ENCODE results near the gene CYP2A7.
"Not testable (repeated sequence)": the region's sequence is repeated elsewhere in the genome, so short reads cannot be mapped to it uniquely, and the experiment has no call there.

DNA sequence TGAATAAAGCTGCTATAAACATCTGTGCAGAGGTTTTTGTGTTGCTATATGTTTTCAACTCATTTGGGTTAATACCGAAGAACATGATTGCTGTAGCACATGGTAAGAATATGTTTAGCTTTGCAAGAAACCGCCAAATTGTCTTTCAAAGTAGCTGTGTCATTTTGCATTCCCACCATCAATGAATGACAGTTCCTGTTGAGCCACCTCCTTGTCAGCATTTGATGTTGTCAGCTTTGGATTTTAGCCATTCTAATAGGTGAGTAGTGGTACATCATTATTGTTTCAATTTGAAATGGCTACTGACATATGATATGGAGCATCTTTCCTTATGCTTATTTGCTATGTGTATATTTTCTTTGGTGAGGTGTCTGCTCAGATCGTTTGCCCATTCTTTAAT, 40.0 kb downstream of the CYP2A7 start:
- TF ChIP-seq, protein P1, sequence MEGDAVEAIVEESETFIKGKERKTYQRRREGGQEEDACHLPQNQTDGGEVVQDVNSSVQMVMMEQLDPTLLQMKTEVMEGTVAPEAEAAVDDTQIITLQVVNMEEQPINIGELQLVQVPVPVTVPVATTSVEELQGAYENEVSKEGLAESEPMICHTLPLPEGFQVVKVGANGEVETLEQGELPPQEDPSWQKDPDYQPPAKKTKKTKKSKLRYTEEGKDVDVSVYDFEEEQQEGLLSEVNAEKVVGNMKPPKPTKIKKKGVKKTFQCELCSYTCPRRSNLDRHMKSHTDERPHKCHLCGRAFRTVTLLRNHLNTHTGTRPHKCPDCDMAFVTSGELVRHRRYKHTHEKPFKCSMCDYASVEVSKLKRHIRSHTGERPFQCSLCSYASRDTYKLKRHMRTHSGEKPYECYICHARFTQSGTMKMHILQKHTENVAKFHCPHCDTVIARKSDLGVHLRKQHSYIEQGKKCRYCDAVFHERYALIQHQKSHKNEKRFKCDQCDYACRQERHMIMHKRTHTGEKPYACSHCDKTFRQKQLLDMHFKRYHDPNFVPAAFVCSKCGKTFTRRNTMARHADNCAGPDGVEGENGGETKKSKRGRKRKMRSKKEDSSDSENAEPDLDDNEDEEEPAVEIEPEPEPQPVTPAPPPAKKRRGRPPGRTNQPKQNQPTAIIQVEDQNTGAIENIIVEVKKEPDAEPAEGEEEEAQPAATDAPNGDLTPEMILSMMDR (IDR thresholded peaks at IDR 0.05), result not testable (repeated sequence)
- not testable (repeated sequence) for TF ChIP-seq POLR2A (IDR thresholded peaks at IDR 0.05)
